ENCODE data around the gene COMMD3. TPM values are rescaled to one million over a fixed set of nuclear protein-coding genes. Genes with fewer than 3 reads are reported as not detected.
"Not testable (repeated sequence)": the region's sequence is repeated elsewhere in the genome, so short reads cannot be mapped to it uniquely, and the experiment has no call there.

COMMD3 gene
- total RNA-seq, 1 donor from 2014 or later = 92.1 TPM

- Mint-ChIP-seq H3K36me3 (ENCODE audit: low read depth) (no peaks in the 10 kb centered on the region), H3K27me3 (ENCODE audit: low read depth) (peaks cover 75% of the 10 kb centered on the region), H3K4me3 (ENCODE audit: low read depth) (no peak overlapping the region), H3K4me1 (ENCODE audit: low read depth) (peaks cover 42% of the 10 kb centered on the region), H3K27ac (no peak overlapping the region), H3K9me3 (no peaks in the 10 kb centered on the region)
- intact Hi-C loops (cut with micrococcal nuclease) = loop anchor here (2.0 to 5.0 kb wide), 3 partner anchors 134 to 845 kb away; partner anchors contain the start of gene MLLT10
- DNase-seq (ENCODE audit: low spot score) = no peak
Observed at GRCh38 chr10:22342421-22342820, 26.2 kb downstream of the COMMD3 start.

GRCh38 chr10:22343731-22344130 lies 27.5 kb downstream of the COMMD3 start:
- intact Hi-C loops (cut with micrococcal nuclease) = loop anchor here (1.0 to 5.0 kb wide), 5 partner anchors 8 to 857 kb away; partner anchors contain the start of gene MLLT10
- Mint-ChIP-seq H3K27me3 (ENCODE audit: low read depth) (peaks cover 73% of the 10 kb centered on the region), H3K27ac (no peak overlapping the region), H3K9me3 (no peaks in the 10 kb centered on the region), H3K4me3 (ENCODE audit: low read depth) (no peak overlapping the region), H3K36me3 (ENCODE audit: low read depth) (no peaks in the 10 kb centered on the region), H3K4me1 (ENCODE audit: low read depth) (peaks cover 32% of the 10 kb centered on the region)
- no peak for DNase-seq (ENCODE audit: low spot score)

GRCh38 chr10:22344249-22344648 lies 28.1 kb downstream of the COMMD3 start:
- H3K4me3 Mint-ChIP-seq (ENCODE audit: low read depth) = peak overlapping the region; percentile 45
- peaks cover 28% of the 10 kb centered on the region for H3K4me1 Mint-ChIP-seq (ENCODE audit: low read depth)
- H3K36me3 Mint-ChIP-seq (ENCODE audit: low read depth) = no peaks in the 10 kb centered on the region
- peaks cover 70% of the 10 kb centered on the region for H3K27me3 Mint-ChIP-seq (ENCODE audit: low read depth)
- intact Hi-C loops (cut with micrococcal nuclease) = loop anchor here (1.0 to 5.0 kb wide), 4 partner anchors 9 to 857 kb away; partner anchors contain the start of gene MLLT10
- no peaks in the 10 kb centered on the region for H3K9me3 Mint-ChIP-seq
- no peak overlapping the region for H3K27ac Mint-ChIP-seq
- no peak for DNase-seq (ENCODE audit: low spot score)

- intact Hi-C loops (cut with micrococcal nuclease) = loop anchor here (1.0 to 5.0 kb wide), 4 partner anchors 10 to 856 kb away; partner anchors contain the start of gene MLLT10
- H3K27me3 Mint-ChIP-seq (ENCODE audit: low read depth) = peaks cover 71% of the 10 kb centered on the region
- H3K9me3 Mint-ChIP-seq = no peaks in the 10 kb centered on the region
- DNase-seq (ENCODE audit: low spot score) = no peak
- H3K36me3 Mint-ChIP-seq (ENCODE audit: low read depth) = no peaks in the 10 kb centered on the region
- H3K27ac Mint-ChIP-seq = no peak overlapping the region
- peaks cover 23% of the 10 kb centered on the region for H3K4me1 Mint-ChIP-seq (ENCODE audit: low read depth)
- peak overlapping the region; percentile 45 for H3K4me3 Mint-ChIP-seq (ENCODE audit: low read depth)
Observed at GRCh38 chr10:22344781-22345300, 28.7 kb downstream of the COMMD3 start.

GRCh38 chr10:22345301-22346095 lies 29.3 kb downstream of the COMMD3 start, which contains the start of gene SPAG6:
TSS of gene SPAG6 (plus strand) at chr10:22345496. CDS start at chr10:22345612, 116 bp downstream.
- Mint-ChIP-seq H3K27ac (no peak within 1 kb of the TSS), H3K9me3 (no peaks in the 10 kb centered on the region), H3K4me3 (ENCODE audit: low read depth) (peak within 1 kb of the TSS; percentile 60), H3K36me3 (ENCODE audit: low read depth) (no peaks in the 10 kb centered on the region), H3K4me1 (ENCODE audit: low read depth) (peaks cover 19% of the 10 kb centered on the region), H3K27me3 (ENCODE audit: low read depth) (peaks cover 71% of the 10 kb centered on the region)
- intact Hi-C loops (cut with micrococcal nuclease) = loop anchor here (2.0 kb wide), 1 partner anchor 855 kb away; no protein-coding TSS in a partner anchor
- peak; percentile 45 for DNase-seq (ENCODE audit: low spot score)

GRCh38 chr10:22346096-22346661 lies 30.0 kb downstream of the COMMD3 start:
- Mint-ChIP-seq H3K27me3 (ENCODE audit: low read depth) (peaks cover 76% of the 10 kb centered on the region), H3K4me3 (ENCODE audit: low read depth) (peak overlapping the region; percentile 60), H3K27ac (no peak overlapping the region), H3K9me3 (no peaks in the 10 kb centered on the region), H3K4me1 (ENCODE audit: low read depth) (peaks cover 19% of the 10 kb centered on the region), H3K36me3 (ENCODE audit: low read depth) (no peaks in the 10 kb centered on the region)
- DNase-seq (ENCODE audit: low spot score) = no peak
- intact Hi-C loops (cut with micrococcal nuclease) = no loop called here

- Mint-ChIP-seq H3K27ac (no peak overlapping the region), H3K27me3 (ENCODE audit: low read depth) (peaks cover 59% of the 10 kb centered on the region), H3K36me3 (ENCODE audit: low read depth) (no peaks in the 10 kb centered on the region), H3K4me1 (ENCODE audit: low read depth) (peaks cover 5% of the 10 kb centered on the region), H3K4me3 (ENCODE audit: low read depth) (no peak overlapping the region), H3K9me3 (no peaks in the 10 kb centered on the region)
- no peak for DNase-seq (ENCODE audit: low spot score)
- intact Hi-C loops (cut with micrococcal nuclease) = no loop called here
Observed at GRCh38 chr10:22349755-22350154, 33.6 kb downstream of the COMMD3 start.

GRCh38 chr10:22351131-22351703 lies 35.0 kb downstream of the COMMD3 start:
- DNase-seq (ENCODE audit: low spot score) = no peak
- Mint-ChIP-seq H3K4me3 (ENCODE audit: low read depth) (no peak overlapping the region), H3K36me3 (ENCODE audit: low read depth) (no peaks in the 10 kb centered on the region), H3K4me1 (ENCODE audit: low read depth) (peaks cover 2% of the 10 kb centered on the region), H3K27ac (no peak overlapping the region), H3K27me3 (ENCODE audit: low read depth) (peaks cover 52% of the 10 kb centered on the region), H3K9me3 (no peaks in the 10 kb centered on the region)
- intact Hi-C loops (cut with micrococcal nuclease) = no loop called here

- DNase-seq (ENCODE audit: low spot score) = no peak
- H3K27me3 Mint-ChIP-seq (ENCODE audit: low read depth) = peaks cover 21% of the 10 kb centered on the region
- no peak overlapping the region for H3K27ac Mint-ChIP-seq
- H3K4me1 Mint-ChIP-seq (ENCODE audit: low read depth) = peaks cover 5% of the 10 kb centered on the region
- H3K36me3 Mint-ChIP-seq (ENCODE audit: low read depth) = no peaks in the 10 kb centered on the region
- no peak overlapping the region for H3K4me3 Mint-ChIP-seq (ENCODE audit: low read depth)
- intact Hi-C loops (cut with micrococcal nuclease) = no loop called here
- no peaks in the 10 kb centered on the region for H3K9me3 Mint-ChIP-seq
Observed at GRCh38 chr10:22356324-22356873, 40.2 kb downstream of the COMMD3 start.

GRCh38 chr10:22357770-22358169 lies 41.6 kb downstream of the COMMD3 start:
- H3K4me3 Mint-ChIP-seq (ENCODE audit: low read depth); H3K36me3 Mint-ChIP-seq (ENCODE audit: low read depth); H3K4me1 Mint-ChIP-seq (ENCODE audit: low read depth); H3K9me3 Mint-ChIP-seq; intact Hi-C loops (cut with micrococcal nuclease); H3K27ac Mint-ChIP-seq; DNase-seq (ENCODE audit: low spot score): not testable (repeated sequence)
- H3K27me3 Mint-ChIP-seq (ENCODE audit: low read depth) = peaks cover 20% of the 10 kb centered on the region

GRCh38 chr10:22363305-22363704 lies 47.1 kb downstream of the COMMD3 start:
- H3K9me3 Mint-ChIP-seq = no peaks in the 10 kb centered on the region
- no peak for DNase-seq (ENCODE audit: low spot score)
- H3K36me3 Mint-ChIP-seq (ENCODE audit: low read depth) = no peaks in the 10 kb centered on the region
- no peak overlapping the region for H3K27ac Mint-ChIP-seq
- H3K27me3 Mint-ChIP-seq (ENCODE audit: low read depth) = no peaks in the 10 kb centered on the region
- H3K4me3 Mint-ChIP-seq (ENCODE audit: low read depth) = no peak overlapping the region
- intact Hi-C loops (cut with micrococcal nuclease) = loop anchor here (10.0 kb wide), 1 partner anchor 271 kb away; no protein-coding TSS in a partner anchor
- H3K4me1 Mint-ChIP-seq (ENCODE audit: low read depth) = peaks cover 31% of the 10 kb centered on the region

GRCh38 chr10:22364407-22365140 lies 48.4 kb downstream of the COMMD3 start:
- Mint-ChIP-seq H3K27me3 (ENCODE audit: low read depth) (no peaks in the 10 kb centered on the region), H3K4me3 (ENCODE audit: low read depth) (no peak overlapping the region), H3K36me3 (ENCODE audit: low read depth) (no peaks in the 10 kb centered on the region), H3K27ac (no peak overlapping the region), H3K4me1 (ENCODE audit: low read depth) (peaks cover 40% of the 10 kb centered on the region), H3K9me3 (no peaks in the 10 kb centered on the region)
- intact Hi-C loops (cut with micrococcal nuclease) = loop anchor here (2.0 to 10.0 kb wide), 3 partner anchors 14 to 270 kb away; no protein-coding TSS in a partner anchor
- no peak for DNase-seq (ENCODE audit: low spot score)

All from activated T-helper 2 cell treated with anti-CD3 and anti-CD28 coated beads, Interferon-gamma antibody, Interleukin-2, Interleukin-4, amounts not matched to agents 10 μg/mL and 5 μg/mL and 100 μg/mL, durations not matched to agents 14 hours and 24 hours and 36 hours (primary cell).